ENCODE measurements around the gene BBX.
"Not testable (repeated sequence)": the region's sequence is repeated elsewhere in the genome, so short reads cannot be mapped to it uniquely, and the experiment has no call there.

Gene BBX

GRCh38 chr3:107690522-107691138 lies 167.9 kb downstream of the BBX start:
- DNase-seq = peak; percentile 10 to 55

GRCh38 chr3:107691984-107692383 lies 169.2 kb downstream of the BBX start:
- DNase-seq = not testable (repeated sequence)

- DNase-seq = not testable (repeated sequence)
These were observed 174.6 kb downstream of the BBX start for GRCh38 chr3:107697348-107697747.

GRCh38 chr3:107697855-107698254 lies 175.1 kb downstream of the BBX start:
- DNase-seq = not testable (repeated sequence)

GRCh38 chr3:107699682-107700081 lies 176.9 kb downstream of the BBX start:
- no peak for DNase-seq

GRCh38 chr3:107701299-107701698 lies 178.5 kb downstream of the BBX start:
- DNase-seq = no peak

- no peak for DNase-seq
These were observed 181.7 kb downstream of the BBX start for GRCh38 chr3:107704477-107704876.

GRCh38 chr3:107705046-107705445 lies 182.3 kb downstream of the BBX start:
- DNase-seq = no peak

- DNase-seq = no peak
These were observed 188.1 kb downstream of the BBX start for GRCh38 chr3:107710851-107711250.

- no peak for DNase-seq
These were observed 194.0 kb downstream of the BBX start for GRCh38 chr3:107716734-107717133.

GRCh38 chr3:107718547-107718946 lies 195.8 kb downstream of the BBX start:
- DNase-seq = no peak

GRCh38 chr3:107727102-107727501 lies 204.3 kb downstream of the BBX start:
- no peak for DNase-seq

GRCh38 chr3:107729686-107730085 lies 206.9 kb downstream of the BBX start:
- DNase-seq = no peak

- DNase-seq = no peak
These were observed 211.6 kb downstream of the BBX start for GRCh38 chr3:107734317-107734716.

- DNase-seq = no peak
These were observed 215.2 kb downstream of the BBX start for GRCh38 chr3:107737914-107738313.

- DNase-seq = no peak
These were observed 215.9 kb downstream of the BBX start for GRCh38 chr3:107738486-107739183.

- no peak for DNase-seq
These were observed 216.5 kb downstream of the BBX start for GRCh38 chr3:107739227-107739626.

- DNase-seq = no peak
These were observed 218.5 kb downstream of the BBX start for GRCh38 chr3:107740992-107741896.

- DNase-seq = no peak
These were observed 222.6 kb downstream of the BBX start for GRCh38 chr3:107745354-107745753.

- peak; percentile 11 to 19 for DNase-seq
These were observed 229.6 kb downstream of the BBX start for GRCh38 chr3:107752202-107752990.

- DNase-seq = peak; percentile 8 to 49
These were observed 230.7 kb downstream of the BBX start for GRCh38 chr3:107753494-107753893.

GRCh38 chr3:107753976-107754375 lies 231.2 kb downstream of the BBX start:
- DNase-seq = no peak

- DNase-seq = no peak
These were observed 233.9 kb downstream of the BBX start for GRCh38 chr3:107756649-107757048.

Measured in SHP77 (cell line).